Upper lobe of left lung (tissue), 6 donors: Measurements from ENCODE around the gene DAD1. TPM values are rescaled to one million over a fixed set of nuclear protein-coding genes. Genes with fewer than 3 reads are reported as not detected.
A peak's percentile ranks its signal among the peaks of the same experiment; 100 is the strongest.

ENCODE experiments used
- ATAC-seq, 2 donors: fragments of 200-7000 bp; cut with Tn5 transposase; one replicate each; pipeline ENCODE4 v1.9.1; 2022; ENCODE audit warnings: mild to moderate bottlenecking in 2 of 2, moderate library complexity in 2 of 2; ENCODE audit not compliant: low FRiP score in 2 of 2
- DNase-seq, 2 donors: peaks; one replicate each; pipeline ENCODE4 v3.0.0-alpha.2; 2019 to 2020
- H3K27ac ChIP-seq, 4 donors: fragments of 200-600 bp; sonication (generic); one replicate each; pipeline ENCODE4 v1.5.1; 2016 to 2019
- H3K27me3 ChIP-seq, 4 donors: fragments of 200-600 bp; sonication (generic); one replicate each; pipeline ENCODE4 v1.5.1; 2017 to 2019
- H3K36me3 ChIP-seq, 4 donors: fragments of 200-600 bp; sonication (generic); one replicate each; pipeline ENCODE4 v1.5.1; 2016 to 2019
- H3K4me1 ChIP-seq, 4 donors: fragments of 200-600 bp; sonication (generic); one replicate each; pipeline ENCODE4 v1.5.1; 2018 to 2019
- H3K4me3 ChIP-seq, 4 donors: fragments of 200-600 bp; sonication (generic); one replicate each; pipeline ENCODE4 v1.5.1; 2017 to 2019; ENCODE audit warnings: mild to moderate bottlenecking in 2 of 4, moderate library complexity in 1 of 4
- H3K9me3 ChIP-seq, 4 donors: fragments of 200-600 bp; sonication (generic); one replicate each; pipeline ENCODE4 v1.5.1; 2018 to 2019
- EP300 ChIP-seq, 4 donors: sonication (generic); formaldehyde crosslinking; IDR thresholded peaks; one replicate each; pipeline ENCODE4 v1.5.1; 2017; ENCODE audit warnings: antibody characterized with exemption in 4 of 4, control low read depth in 2 of 4
- POLR2A ChIP-seq, 4 donors: fragments of 450-650 bp; IDR thresholded peaks; one replicate each; pipeline ENCODE4 v1.5.1; 2016 to 2017; ENCODE audit warnings: antibody characterized with exemption in 4 of 4, mild to moderate bottlenecking in 2 of 4
- POLR2AphosphoS5 ChIP-seq, 2 donors: sonication (generic); formaldehyde crosslinking; IDR thresholded peaks; one replicate each; pipeline ENCODE4 v1.5.1; 2017; ENCODE audit warnings: antibody characterized with exemption in 2 of 2
- WGBS, 2 donors: methylation state at CpG; one replicate each; pipeline ENCODE4 v1.1.5; 2017 to 2018; 5-methylcytosine and 5-hydroxymethylcytosine counted together
- total RNA-seq, 6 donors: library from RNA; depleted of rRNA in 4 of 6; stranded (reverse); fragments of >200 nt in 4 of 6; gene quantifications; one replicate each; pipeline versions ENCODE4 v1.1.0 to v1.2.1, GENCODE V29; 2016 to 2021
- TF ChIP-seq, protein P1 (sequence below), 6 experiments: fragments of 450-650 bp in 4 of 6; fragments of 200-600 bp in 2 of 6; sonication (generic) in 2 of 6; IDR thresholded peaks; one replicate each; pipeline ENCODE4 v1.5.1; 2016 to 2019; ENCODE audit warnings: antibody characterized with exemption in 6 of 6
- donor health status: DM: no; HTN: no; CAD: no; lungs with moderate emphysema.
- donor health status: DM: no; HTN: yes; CAD: no; lungs with severe emphysema.

Gene DAD1
- total RNA-seq, 6 donors from 2014 or later: 8.4 to 188 (median 134) TPM

DNA sequence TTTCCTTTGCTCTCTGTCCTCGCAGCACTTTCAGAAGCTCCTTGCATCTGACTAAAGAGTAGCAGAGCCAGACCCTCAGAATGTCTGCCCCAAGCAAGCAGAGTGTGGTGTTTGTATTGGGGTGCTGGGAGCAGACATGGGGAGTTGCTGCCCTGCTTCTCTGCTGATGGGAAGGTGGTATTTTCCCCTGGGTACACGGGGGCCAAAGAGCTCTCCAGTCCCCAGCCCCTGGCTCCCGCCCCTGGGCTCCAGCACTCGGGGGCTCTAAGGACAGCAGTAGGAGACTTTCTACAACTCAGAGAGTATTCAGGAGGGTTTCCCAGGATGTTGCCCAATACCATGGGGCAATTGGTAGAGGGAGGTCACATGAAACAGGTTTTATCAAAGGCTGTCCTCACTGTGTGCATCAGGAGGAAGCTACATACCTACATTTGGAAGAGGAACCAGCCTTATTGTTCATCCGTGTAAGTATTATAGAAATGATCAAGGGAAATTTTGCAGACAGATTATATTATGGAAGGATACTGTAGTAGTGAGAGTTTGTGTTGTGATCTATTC, 50.3 kb downstream of the DAD1 start:
- WGBS, 2 donors: 75 to 92% methylated on average over 4 to 5 of the region's 5 CpGs
- DNase-seq (no peak), ATAC-seq (no peak)
- H3K4me3 ChIP-seq: no peak overlapping the region
- no peaks in the 10 kb centered on the region for H3K36me3 ChIP-seq
- H3K4me1 ChIP-seq: peaks cover 0 to 10% (median 2%) of the 10 kb centered on the region in 4 donors
- no peaks in the 10 kb centered on the region for H3K9me3 ChIP-seq
- TF ChIP-seq POLR2AphosphoS5 (IDR thresholded peaks at IDR 0.05) (no peak), EP300 (IDR thresholded peaks at IDR 0.05) (no peak), POLR2A (IDR thresholded peaks at IDR 0.05) (no peak)
- TF ChIP-seq, protein P1, sequence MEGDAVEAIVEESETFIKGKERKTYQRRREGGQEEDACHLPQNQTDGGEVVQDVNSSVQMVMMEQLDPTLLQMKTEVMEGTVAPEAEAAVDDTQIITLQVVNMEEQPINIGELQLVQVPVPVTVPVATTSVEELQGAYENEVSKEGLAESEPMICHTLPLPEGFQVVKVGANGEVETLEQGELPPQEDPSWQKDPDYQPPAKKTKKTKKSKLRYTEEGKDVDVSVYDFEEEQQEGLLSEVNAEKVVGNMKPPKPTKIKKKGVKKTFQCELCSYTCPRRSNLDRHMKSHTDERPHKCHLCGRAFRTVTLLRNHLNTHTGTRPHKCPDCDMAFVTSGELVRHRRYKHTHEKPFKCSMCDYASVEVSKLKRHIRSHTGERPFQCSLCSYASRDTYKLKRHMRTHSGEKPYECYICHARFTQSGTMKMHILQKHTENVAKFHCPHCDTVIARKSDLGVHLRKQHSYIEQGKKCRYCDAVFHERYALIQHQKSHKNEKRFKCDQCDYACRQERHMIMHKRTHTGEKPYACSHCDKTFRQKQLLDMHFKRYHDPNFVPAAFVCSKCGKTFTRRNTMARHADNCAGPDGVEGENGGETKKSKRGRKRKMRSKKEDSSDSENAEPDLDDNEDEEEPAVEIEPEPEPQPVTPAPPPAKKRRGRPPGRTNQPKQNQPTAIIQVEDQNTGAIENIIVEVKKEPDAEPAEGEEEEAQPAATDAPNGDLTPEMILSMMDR (IDR thresholded peaks at IDR 0.05): no peak
- no peak overlapping the region for H3K27ac ChIP-seq
- H3K27me3 ChIP-seq: no peaks in the 10 kb centered on the region

DNA sequence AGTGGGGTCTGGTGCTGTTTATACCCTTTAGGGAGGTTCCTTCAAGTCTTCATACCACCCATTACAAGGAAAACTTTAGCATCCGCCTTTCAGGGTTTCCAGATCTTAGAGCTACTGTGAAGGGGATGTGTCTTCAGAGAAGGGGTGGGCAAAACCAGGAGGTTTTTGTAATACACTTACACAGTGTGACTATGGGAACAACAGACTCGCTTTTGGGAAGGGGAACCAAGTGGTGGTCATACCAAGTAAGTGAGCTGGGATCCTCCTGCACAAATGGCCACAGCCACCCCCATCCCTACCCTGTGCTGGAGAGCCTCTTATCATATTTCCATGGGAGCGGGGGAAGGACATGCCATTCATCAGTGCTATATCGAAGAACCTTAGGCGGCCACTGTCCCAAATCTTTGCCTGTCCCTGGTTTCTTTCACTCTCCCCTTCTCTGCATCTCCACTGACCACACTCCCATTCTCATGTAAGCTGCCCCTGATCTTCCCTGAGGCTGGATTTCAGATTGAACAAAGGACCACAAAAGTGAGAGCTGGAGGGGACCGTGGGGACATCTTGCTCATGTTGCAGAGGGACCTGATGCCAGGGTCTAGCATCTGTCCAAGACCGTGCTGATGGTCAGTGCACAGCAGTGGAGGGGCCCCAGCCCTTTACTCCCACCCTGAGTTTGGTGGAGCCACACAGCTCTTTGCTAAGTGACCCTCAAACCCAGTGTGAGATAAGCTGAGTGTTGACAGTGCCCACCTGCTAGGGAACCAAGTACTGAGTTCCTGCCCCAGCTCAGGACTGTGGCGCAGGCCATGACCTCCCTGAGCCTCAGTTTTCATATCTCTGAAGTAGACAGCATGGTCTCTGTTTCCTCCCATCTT, 51.4 kb downstream of the DAD1 start:
- no peaks in the 10 kb centered on the region for H3K9me3 ChIP-seq
- H3K27ac ChIP-seq: peak overlapping the region in 2 of 4 donors; percentile 7 to 40
- H3K4me3 ChIP-seq: no peak overlapping the region
- no peaks in the 10 kb centered on the region for H3K27me3 ChIP-seq
- H3K36me3 ChIP-seq: no peaks in the 10 kb centered on the region
- H3K4me1 ChIP-seq: peaks cover 0 to 15% (median 4%) of the 10 kb centered on the region in 4 donors
- ATAC-seq: no peak
- TF ChIP-seq, protein P1 (IDR thresholded peaks at IDR 0.05): no peak
- TF ChIP-seq POLR2A (IDR thresholded peaks at IDR 0.05) (no peak), EP300 (IDR thresholded peaks at IDR 0.05) (no peak), POLR2AphosphoS5 (IDR thresholded peaks at IDR 0.05) (no peak)
- 87 to 92% methylated on average over 6 to 8 of the region's 8 CpGs for WGBS, 2 donors
- no peak for DNase-seq

DNA sequence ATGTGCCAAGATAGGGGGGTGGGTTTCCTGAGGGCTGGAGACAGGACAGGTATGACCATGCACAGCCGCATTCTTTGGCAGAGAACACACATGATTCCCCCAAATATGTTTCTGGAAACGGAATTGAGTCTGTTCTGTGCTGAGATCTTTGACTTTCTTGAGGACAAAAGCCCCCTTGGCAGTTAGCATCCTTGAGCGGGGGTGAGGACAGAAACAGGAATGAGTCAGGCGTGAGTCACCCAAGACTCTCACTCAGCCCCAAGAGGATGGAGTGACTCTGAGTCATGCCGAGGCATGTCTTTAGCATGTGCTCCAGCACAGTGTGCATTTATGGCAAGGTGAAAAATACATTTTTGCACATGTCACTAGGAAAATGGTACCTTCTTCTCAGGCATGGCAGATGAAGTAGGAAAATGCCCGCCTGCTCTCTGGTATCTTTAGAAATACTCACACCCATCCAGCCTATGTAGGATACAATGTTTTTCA, 52.1 kb downstream of the DAD1 start:
- Histone ChIP-seq H3K4me3 (no peak overlapping the region), H3K4me1 (peaks cover 0 to 20% (median 5%) of the 10 kb centered on the region in 4 donors), H3K27me3 (no peaks in the 10 kb centered on the region), H3K27ac (peak overlapping the region in 2 of 4 donors; percentile 7 to 40), H3K36me3 (no peaks in the 10 kb centered on the region), H3K9me3 (no peaks in the 10 kb centered on the region)
- TF ChIP-seq POLR2AphosphoS5 (IDR thresholded peaks at IDR 0.05): peak; percentile 40 to 43
- no peak for TF ChIP-seq POLR2A (IDR thresholded peaks at IDR 0.05)
- WGBS, 2 donors: 47 to 67% methylated on average over 5 to 6 of the region's 6 CpGs
- peak in 1 of 2 donors; percentile 85 for DNase-seq
- peak; percentile 91 to 94 for ATAC-seq

DNA sequence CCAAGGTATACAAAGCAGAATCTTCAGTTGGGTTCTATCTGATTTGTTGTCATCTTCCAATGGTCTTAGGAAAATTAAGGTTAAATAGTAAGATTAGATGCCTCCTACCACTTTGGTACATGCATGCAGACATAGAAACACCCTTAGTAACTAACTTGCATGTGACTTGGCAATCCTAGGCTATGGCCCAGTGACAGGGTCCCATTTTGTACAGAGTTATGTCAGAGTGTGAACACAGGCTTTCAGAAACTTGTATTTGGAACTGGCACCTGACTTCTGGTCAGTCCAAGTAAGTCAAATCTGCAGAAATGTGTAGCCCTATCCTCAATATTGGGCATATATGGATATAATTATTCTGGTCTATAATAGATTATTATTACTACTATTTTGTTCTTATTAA, 53.1 kb downstream of the DAD1 start:
- H3K4me3 ChIP-seq: no peak overlapping the region
- no peaks in the 10 kb centered on the region for H3K27me3 ChIP-seq
- no peak for TF ChIP-seq POLR2A (IDR thresholded peaks at IDR 0.05)
- TF ChIP-seq, protein P1 (IDR thresholded peaks at IDR 0.05): no peak
- TF ChIP-seq POLR2AphosphoS5 (IDR thresholded peaks at IDR 0.05): no peak
- no peak for TF ChIP-seq EP300 (IDR thresholded peaks at IDR 0.05)
- DNase-seq (no peak), ATAC-seq (no peak)
- H3K36me3 ChIP-seq: no peaks in the 10 kb centered on the region
- H3K4me1 ChIP-seq: peaks cover 0 to 20% (median 5%) of the 10 kb centered on the region in 4 donors
- no peaks in the 10 kb centered on the region for H3K9me3 ChIP-seq
- H3K27ac ChIP-seq: no peak overlapping the region

DNA sequence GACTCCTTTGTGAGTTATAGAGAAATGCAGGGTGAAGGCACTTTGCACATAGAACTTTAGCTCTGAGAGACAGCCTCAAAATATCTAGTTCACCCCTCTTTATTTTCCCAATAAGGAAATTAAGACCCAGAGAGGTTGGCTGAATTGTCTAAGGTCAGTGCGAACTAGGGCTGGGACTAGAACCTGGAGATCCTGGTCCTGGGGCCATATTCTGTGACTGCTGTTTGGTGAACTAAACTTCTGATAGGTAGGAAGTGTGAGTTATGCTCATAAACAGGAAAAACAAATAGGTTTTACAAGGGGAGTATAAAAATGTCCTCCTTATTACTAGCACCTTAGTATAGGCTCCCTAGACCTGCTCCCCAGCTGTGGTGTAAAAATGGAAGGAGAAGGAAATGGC, 53.9 kb downstream of the DAD1 start:
- Histone ChIP-seq H3K9me3 (no peaks in the 10 kb centered on the region), H3K27ac (no peak overlapping the region), H3K4me1 (peaks cover 0 to 20% (median 5%) of the 10 kb centered on the region in 4 donors), H3K4me3 (no peak overlapping the region), H3K36me3 (no peaks in the 10 kb centered on the region), H3K27me3 (no peaks in the 10 kb centered on the region)
- TF ChIP-seq POLR2A (IDR thresholded peaks at IDR 0.05) (no peak), POLR2AphosphoS5 (IDR thresholded peaks at IDR 0.05) (no peak), EP300 (IDR thresholded peaks at IDR 0.05) (no peak)
- TF ChIP-seq, protein P1 (IDR thresholded peaks at IDR 0.05): no peak
- no peak for ATAC-seq
- DNase-seq: no peak
- 96 to 100% methylated on average over 1 of the region's 1 CpG for WGBS, 2 donors
